ENCODE results near the gene FAM177A1.

DNA sequence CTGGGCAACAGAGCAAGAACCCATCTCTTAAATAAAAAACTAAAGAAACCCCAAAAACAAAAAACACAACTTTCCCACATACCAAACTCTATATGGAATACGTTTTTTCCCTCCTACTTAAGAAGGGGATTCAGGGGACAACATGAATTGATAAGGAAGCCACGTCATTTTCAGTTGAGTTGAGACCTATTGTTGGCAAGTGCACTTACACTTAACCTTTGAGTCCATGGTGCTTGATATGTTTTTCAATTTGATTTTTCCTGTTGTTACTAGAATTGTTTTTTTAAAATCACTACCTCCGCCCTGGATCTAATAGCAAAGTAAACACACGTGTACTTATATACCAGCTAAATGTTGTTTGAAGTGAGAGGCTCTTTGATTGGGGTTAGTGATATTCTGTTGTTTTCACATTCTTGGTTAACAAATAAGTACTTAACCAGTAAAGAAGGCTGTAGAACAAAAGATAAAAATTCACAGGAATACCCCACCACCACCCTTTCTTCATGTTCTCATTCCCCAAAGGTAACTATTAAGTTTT lies 2.0 kb downstream of the FAM177A1 start:
- no peak for TF ChIP-seq POLR2A (IDR thresholded peaks at IDR 0.05; ENCODE audit: low read length)
- no peak for TF ChIP-seq GATA1 (IDR thresholded peaks at IDR 0.05; ENCODE audit: low read depth, low read length)

Data from erythroblast (primary cell).